Left lung (tissue), 10 donors: ENCODE data around the gene DAPL1. TPM values are rescaled to one million over a fixed set of nuclear protein-coding genes. Genes with fewer than 3 reads are reported as not detected.

Source experiments
- ATAC-seq: fragments of 200-7000 bp; cut with Tn5 transposase; one replicate; pipeline ENCODE4 v1.9.1; 2020; ENCODE audit warnings: moderate library complexity
- DNase-seq, 4 donors: peaks; one replicate each; pipeline ENCODE4 v3.0.0-alpha.2; 2013 to 2020
- H3K27ac ChIP-seq, 2 donors: fragments of 200-600 bp; sonication (generic) in 1 of 2; one replicate each; pipeline versions ENCODE4 v1.5.0 to v1.8.0; 2020 to 2021
- H3K27me3 ChIP-seq, 2 donors: fragments of 200-600 bp; sonication (generic) in 1 of 2; one replicate each; pipeline versions ENCODE4 v1.5.0 to v1.8.0; 2020 to 2021
- H3K36me3 ChIP-seq, 2 donors: fragments of 200-600 bp; sonication (generic) in 1 of 2; one replicate each; pipeline versions ENCODE4 v1.5.0 to v1.8.0; 2020 to 2021
- H3K4me1 ChIP-seq, 2 donors: fragments of 200-600 bp; one replicate each; pipeline ENCODE4 v1.8.0; 2021
- H3K4me3 ChIP-seq, 2 donors: fragments of 200-600 bp; sonication (generic) in 1 of 2; one replicate each; pipeline versions ENCODE4 v1.5.0 to v1.8.0; 2020 to 2021; ENCODE audit warnings: mild to moderate bottlenecking in 1 of 2
- H3K9me3 ChIP-seq, 2 donors: fragments of 200-600 bp; sonication (generic) in 1 of 2; one replicate each; pipeline versions ENCODE4 v1.5.0 to v1.8.0; 2020 to 2021
- CTCF ChIP-seq, 2 donors: fragments of 200-600 bp; sonication (generic) in 1 of 2; IDR thresholded peaks; one replicate each; pipeline versions ENCODE4 v1.5.0 to v1.8.0; 2021; ENCODE audit warnings: antibody characterized with exemption in 2 of 2
- intact Hi-C, 2 donors: fragments of 100-400 bp; cut with DNase I; formaldehyde crosslinking; loops; one replicate each; pipeline versions ENCODE4 v1.11.2 to v1.14.2; 2022
- polyA plus RNA-seq, 6 donors: library from polyadenylated mRNA; unstranded; fragments of 120-200 nt; gene quantifications; one replicate each; pipeline ENCODE4 v1.2.1, GENCODE V29; 2013; ENCODE audit not compliant: insufficient read length in 6 of 6
- total RNA-seq, 2 donors: library from RNA; stranded (reverse); fragmentation: NEBNext Ultra II Directional; extraction: Animal tissue kit (Norgen Biotek cat#: 25700); gene quantifications; one replicate each; pipeline ENCODE4 v1.2.1, GENCODE V29; 2021
- donor health status: DM: no; HTN: yes; CAD: no.
- donor health status: DM: no; HTN: no; CAD: no.

Gene DAPL1
- total and polyA plus RNA-seq, 8 donors: 0.21 to 0.44 (median 0.32) TPM; not detected in 4

DNA sequence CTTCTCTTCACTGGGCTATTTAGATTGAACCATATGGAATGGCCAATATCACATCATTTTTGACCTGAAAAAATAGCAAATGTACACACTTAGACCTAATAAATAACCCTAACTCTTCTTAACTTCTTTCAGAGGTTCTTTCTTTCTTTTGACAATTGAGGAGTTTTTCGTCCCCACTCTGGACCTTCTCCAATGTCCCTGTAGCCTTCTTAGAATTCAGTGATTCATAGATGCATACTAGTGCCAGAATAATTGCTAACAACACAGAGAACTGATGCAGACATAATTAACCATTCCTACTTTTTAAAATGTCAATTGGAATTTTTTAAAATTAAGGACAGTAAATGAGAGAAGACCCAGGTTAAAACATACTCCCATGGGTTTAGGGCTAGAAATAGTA is 20.0 kb downstream of the DAPL1 start:
- intact Hi-C loops: no loop called here
- no peaks in the 10 kb centered on the region for H3K27me3 ChIP-seq
- ATAC-seq: no peak
- H3K36me3 ChIP-seq: no peaks in the 10 kb centered on the region
- H3K4me1 ChIP-seq: no peaks in the 10 kb centered on the region
- H3K4me3 ChIP-seq: no peak overlapping the region
- no peak for DNase-seq
- no peak overlapping the region for H3K27ac ChIP-seq
- no peak for TF ChIP-seq CTCF (IDR thresholded peaks at IDR 0.05)
- H3K9me3 ChIP-seq: no peaks in the 10 kb centered on the region

- H3K36me3 ChIP-seq: no peaks in the 10 kb centered on the region
- no peak for DNase-seq
- no peaks in the 10 kb centered on the region for H3K4me1 ChIP-seq
- no peak for ATAC-seq
- TF ChIP-seq CTCF (IDR thresholded peaks at IDR 0.05): no peak
- no peak overlapping the region for H3K27ac ChIP-seq
- no peak overlapping the region for H3K4me3 ChIP-seq
- H3K9me3 ChIP-seq: no peaks in the 10 kb centered on the region
- H3K27me3 ChIP-seq: no peaks in the 10 kb centered on the region
- intact Hi-C loops: no loop called here
Observed at GRCh38 chr2:158815658-158816057, 20.5 kb downstream of the DAPL1 start.

- Histone ChIP-seq H3K4me3 (no peak overlapping the region), H3K9me3 (no peaks in the 10 kb centered on the region), H3K4me1 (no peaks in the 10 kb centered on the region), H3K36me3 (no peaks in the 10 kb centered on the region), H3K27me3 (no peaks in the 10 kb centered on the region), H3K27ac (no peak overlapping the region)
- no peak for DNase-seq
- ATAC-seq: no peak
- intact Hi-C loops: no loop called here
- TF ChIP-seq CTCF (IDR thresholded peaks at IDR 0.05): no peak
Observed at GRCh38 chr2:158817588-158817987, 22.5 kb downstream of the DAPL1 start.

DNA sequence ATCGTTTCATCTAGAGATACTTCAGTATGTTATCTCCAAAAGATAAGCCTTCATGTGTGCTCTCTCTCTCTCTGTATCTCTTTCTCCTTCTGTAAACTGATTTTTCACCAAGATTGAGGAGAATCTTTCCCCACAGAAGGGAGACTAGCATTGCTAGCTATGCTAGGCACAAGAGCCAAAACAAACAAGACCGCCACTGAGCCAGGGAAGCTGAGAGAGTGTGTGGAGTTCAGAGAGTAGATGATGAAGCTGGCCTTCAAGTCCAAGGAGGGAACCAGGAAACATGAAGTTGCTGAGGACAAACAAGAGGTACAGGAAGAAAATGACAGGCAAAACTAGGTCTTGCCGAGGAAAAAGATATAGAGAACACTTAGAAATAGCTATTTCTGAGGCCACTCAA is 23.4 kb downstream of the DAPL1 start:
- Histone ChIP-seq H3K4me1 (no peaks in the 10 kb centered on the region), H3K9me3 (no peaks in the 10 kb centered on the region), H3K27me3 (no peaks in the 10 kb centered on the region), H3K36me3 (no peaks in the 10 kb centered on the region), H3K27ac (no peak overlapping the region), H3K4me3 (no peak overlapping the region)
- intact Hi-C loops: no loop called here
- no peak for DNase-seq
- TF ChIP-seq CTCF (IDR thresholded peaks at IDR 0.05): no peak
- ATAC-seq: no peak

DNA sequence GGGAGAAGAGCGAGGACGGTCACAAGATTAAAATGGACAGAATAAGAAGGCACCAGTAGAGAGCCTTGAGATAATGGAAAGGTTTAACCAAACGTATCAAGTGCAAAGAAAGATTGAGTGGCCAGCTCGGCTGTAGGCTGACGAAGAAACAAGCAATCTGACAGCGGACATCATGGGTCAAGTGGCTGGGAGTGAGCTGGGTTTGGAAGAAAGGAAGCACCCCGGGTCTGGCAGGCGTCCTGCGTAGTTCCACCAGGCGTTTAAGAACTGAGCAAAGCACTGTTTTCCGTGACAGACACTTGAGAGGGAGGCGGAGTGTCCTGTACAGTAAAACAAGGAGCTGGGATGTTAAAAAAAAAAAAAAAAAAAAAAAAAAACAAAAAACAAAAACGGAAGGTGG is 27.1 kb downstream of the DAPL1 start:
- Histone ChIP-seq H3K4me3 (no peak overlapping the region), H3K36me3 (no peaks in the 10 kb centered on the region), H3K27ac (no peak overlapping the region), H3K27me3 (no peaks in the 10 kb centered on the region), H3K4me1 (no peaks in the 10 kb centered on the region), H3K9me3 (no peaks in the 10 kb centered on the region)
- intact Hi-C loops: no loop called here
- TF ChIP-seq CTCF (IDR thresholded peaks at IDR 0.05): no peak
- DNase-seq (peak in 1 of 4 donors; percentile 21), ATAC-seq (peak; percentile 82)
